GM19025 (cell line): ENCODE results near the gene SRGAP2C.
"Not testable (repeated sequence)": the region's sequence is repeated elsewhere in the genome, so short reads cannot be mapped to it uniquely, and the experiment has no call there.

Source experiments
- ATAC-seq: cut with Tn5 transposase; IDR thresholded peaks from one replicate; pipeline ENCODE4 v1.9.1; 2021; ENCODE audit warnings: mild to moderate bottlenecking, low read depth, moderate library complexity; ENCODE audit not compliant: unreplicated experiment

Gene SRGAP2C

GRCh38 chr1:121275435-121275834 is 90.7 kb downstream of the SRGAP2C start:
- ATAC-seq: not testable (repeated sequence)

GRCh38 chr1:121278202-121278601 is 93.4 kb downstream of the SRGAP2C start:
- ATAC-seq: not testable (repeated sequence)

GRCh38 chr1:121278777-121279547 is 94.2 kb downstream of the SRGAP2C start:
- ATAC-seq: not testable (repeated sequence)

GRCh38 chr1:121279548-121279898 is 94.7 kb downstream of the SRGAP2C start:
- ATAC-seq: not testable (repeated sequence)

GRCh38 chr1:121280699-121281317 is 96.0 kb downstream of the SRGAP2C start:
- ATAC-seq: not testable (repeated sequence)

GRCh38 chr1:121281480-121281879 is 96.7 kb downstream of the SRGAP2C start:
- ATAC-seq: not testable (repeated sequence)

- not testable (repeated sequence) for ATAC-seq
Measured at GRCh38 chr1:121283587-121284180, 98.9 kb downstream of the SRGAP2C start.

GRCh38 chr1:121292590-121292989 is 107.8 kb downstream of the SRGAP2C start:
- ATAC-seq: not testable (repeated sequence)

GRCh38 chr1:121293263-121294204 is 108.8 kb downstream of the SRGAP2C start:
- ATAC-seq: not testable (repeated sequence)

- not testable (repeated sequence) for ATAC-seq
Measured at GRCh38 chr1:121294205-121294570, 109.4 kb downstream of the SRGAP2C start.

- ATAC-seq: not testable (repeated sequence)
Measured at GRCh38 chr1:121296563-121296962, 111.8 kb downstream of the SRGAP2C start.

GRCh38 chr1:121298529-121298928 is 113.8 kb downstream of the SRGAP2C start:
- ATAC-seq: not testable (repeated sequence)

- ATAC-seq: not testable (repeated sequence)
Measured at GRCh38 chr1:121299514-121300149, 114.9 kb downstream of the SRGAP2C start.

- ATAC-seq: not testable (repeated sequence)
Measured at GRCh38 chr1:121301876-121302275, 117.1 kb downstream of the SRGAP2C start.

GRCh38 chr1:121307759-121308158 is 123.0 kb downstream of the SRGAP2C start:
- not testable (repeated sequence) for ATAC-seq

GRCh38 chr1:121315509-121315908 is 130.7 kb downstream of the SRGAP2C start:
- ATAC-seq: not testable (repeated sequence)

- not testable (repeated sequence) for ATAC-seq
Measured at GRCh38 chr1:121316081-121316480, 131.3 kb downstream of the SRGAP2C start.

- not testable (repeated sequence) for ATAC-seq
Measured at GRCh38 chr1:121317491-121318468, 133.0 kb downstream of the SRGAP2C start.

- ATAC-seq: not testable (repeated sequence)
Measured at GRCh38 chr1:121318687-121319086, 133.9 kb downstream of the SRGAP2C start.
